Mucosa of descending colon (tissue), 3 donors: ENCODE data around the gene PEMT. TPM values are rescaled to one million over a fixed set of nuclear protein-coding genes. Genes with fewer than 3 reads are reported as not detected.
"Not testable (repeated sequence)": the region's sequence is repeated elsewhere in the genome, so short reads cannot be mapped to it uniquely, and the experiment has no call there.

ENCODE experiments used
- ATAC-seq: fragments of 200-7000 bp; cut with Tn5 transposase; one replicate; pipeline ENCODE4 v1.9.1; 2020; ENCODE audit warnings: mild to moderate bottlenecking, moderate library complexity
- DNase-seq, 3 donors: peaks; one replicate each; pipeline ENCODE4 v3.0.0-alpha.2; 2020
- H3K36me3 ChIP-seq: fragments of 200-600 bp; one replicate; pipeline ENCODE4 v1.8.0; 2021; ENCODE audit warnings: low read depth, mild to moderate bottlenecking
- H3K4me1 ChIP-seq: fragments of 200-600 bp; one replicate; pipeline ENCODE4 v1.8.0; 2021; ENCODE audit warnings: low read depth, mild to moderate bottlenecking
- H3K4me3 ChIP-seq: fragments of 200-600 bp; one replicate; pipeline ENCODE4 v1.8.0; 2021; ENCODE audit warnings: mild to moderate bottlenecking
- H3K9me3 ChIP-seq: fragments of 200-600 bp; one replicate; pipeline ENCODE4 v1.8.0; 2021; ENCODE audit warnings: mild to moderate bottlenecking
- CTCF ChIP-seq: fragments of 200-600 bp; IDR thresholded peaks from one replicate; pipeline ENCODE4 v1.8.0; 2022; ENCODE audit warnings: antibody characterized with exemption, mild to moderate bottlenecking
- intact Hi-C, 2 donors: fragments of 100-400 bp; cut with DNase I in 1 of 2; cut with micrococcal nuclease in 1 of 2; formaldehyde crosslinking; loops; one replicate each; pipeline versions ENCODE4 v1.11.0 to v1.11.1; 2022; cut with DNase I, micrococcal nuclease
- long read RNA-seq, 2 donors: library from polyadenylated mRNA; unstranded; transcript quantifications; one replicate each; pipeline ENCODE4 v2.0.0, GENCODE V29; 2019 to 2021
- total RNA-seq, 3 donors: library from RNA; stranded (reverse); fragmentation: NEBNext Ultra II Directional in 2 of 3; extraction: Animal tissue kit (Norgen Biotek cat#: 25700) in 2 of 3; gene quantifications; one replicate each; pipeline versions ENCODE4 v1.2.1 to v1.2.4, GENCODE V29; 2021 to 2023
- donor health status: DM: no; HTN: no; CAD: no; lungs with moderate emphysema.
- donor health status: DM: no; HTN: no; CAD: no.
- donor health status: DM: no; HTN: yes; CAD: no.

PEMT gene
- total RNA-seq: 10 to 100 TPM; 15.4 to 18.3 (median 16.1) TPM
- long read RNA-seq, donor 1, transcript PEMT-201 (7 exons, 1,013 nt): major isoform, 6 of 9 reads
- long read RNA-seq, donor 1, partial matches to known transcripts: 0 of 9 reads
- long read RNA-seq, donor 1, other reads (novel, unspliced or antisense): 1 of 9 reads
- long read RNA-seq, donor 2, transcript PEMT-201 (7 exons, 1,013 nt): major isoform, 8 of 14 reads
- long read RNA-seq, donor 2, partial matches to known transcripts: 1 of 14 reads
- long read RNA-seq, donor 2, other reads (novel, unspliced or antisense): 4 of 14 reads

DNA sequence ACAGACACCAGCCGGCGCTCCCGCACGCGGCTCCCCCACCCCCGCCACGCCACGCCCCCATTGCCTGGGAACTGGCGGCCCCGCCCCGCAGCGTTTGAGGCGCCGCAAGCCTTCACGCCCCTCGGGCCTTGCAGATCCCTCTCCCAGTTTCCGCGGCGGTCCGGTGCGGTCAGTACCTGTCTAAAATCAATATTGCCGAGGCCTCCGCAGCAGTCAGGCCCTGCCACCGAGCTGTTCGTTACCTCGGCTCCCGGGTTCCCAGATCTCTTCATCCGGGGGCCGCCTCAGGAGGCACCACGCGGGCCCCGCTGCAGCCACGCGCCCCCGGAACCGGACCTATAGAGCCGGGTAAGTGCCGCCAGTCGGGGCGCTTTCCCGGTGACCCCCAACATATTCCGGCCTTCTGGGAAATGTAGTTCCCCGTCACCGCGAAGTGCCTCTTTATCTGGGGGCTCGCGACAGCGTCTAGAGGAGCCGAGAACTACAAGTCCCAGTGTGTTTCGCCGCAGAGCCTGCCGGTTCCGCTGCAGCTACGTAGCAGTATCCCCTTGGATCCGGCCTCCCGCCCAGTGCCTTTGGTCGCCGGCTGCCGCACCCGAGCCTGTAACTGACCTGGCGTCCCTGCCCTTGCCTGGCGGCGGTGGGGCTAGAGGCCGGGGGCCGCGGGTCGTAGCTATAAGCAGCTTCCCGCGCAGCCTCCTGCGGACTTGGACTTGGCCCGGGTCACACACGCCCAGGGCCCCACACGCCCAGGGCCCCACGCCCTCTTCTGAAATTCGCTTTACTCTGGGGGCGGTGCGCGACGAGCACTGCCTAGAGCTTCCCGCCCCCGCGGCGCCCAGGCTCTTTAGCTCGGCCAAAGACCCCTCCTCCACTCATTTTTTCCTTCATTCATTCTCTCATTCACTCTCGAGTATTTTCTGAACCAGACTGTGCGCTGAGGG is at the start of gene PEMT:
PEMT (minus strand) TSS at position 354 of the 944 bp plus-strand sequence; CDS start at position 272, 82 bp downstream.
- intact Hi-C loops: no loop called here
- H3K9me3 ChIP-seq: no peaks in the 10 kb centered on the region
- H3K4me3 ChIP-seq: peak within 1 kb of the TSS; percentile 52
- ATAC-seq (peak; percentile 95), DNase-seq (peak; percentile 92 to 97 (median 96))
- TF ChIP-seq CTCF: no peak
- peaks cover 9% of the 10 kb centered on the region for H3K4me1 ChIP-seq
- no peaks in the 10 kb centered on the region for H3K36me3 ChIP-seq

- intact Hi-C loops: loop anchor here (5.0 kb wide), 2 partner anchors 282 to 287 kb away; no protein-coding TSS in a partner anchor
- not testable (repeated sequence) for DNase-seq, H3K4me3 ChIP-seq, H3K4me1 ChIP-seq, ATAC-seq, H3K36me3 ChIP-seq, H3K9me3 ChIP-seq
These were observed 48.3 kb upstream of the PEMT start for GRCh38 chr17:17639661-17640270.

DNA sequence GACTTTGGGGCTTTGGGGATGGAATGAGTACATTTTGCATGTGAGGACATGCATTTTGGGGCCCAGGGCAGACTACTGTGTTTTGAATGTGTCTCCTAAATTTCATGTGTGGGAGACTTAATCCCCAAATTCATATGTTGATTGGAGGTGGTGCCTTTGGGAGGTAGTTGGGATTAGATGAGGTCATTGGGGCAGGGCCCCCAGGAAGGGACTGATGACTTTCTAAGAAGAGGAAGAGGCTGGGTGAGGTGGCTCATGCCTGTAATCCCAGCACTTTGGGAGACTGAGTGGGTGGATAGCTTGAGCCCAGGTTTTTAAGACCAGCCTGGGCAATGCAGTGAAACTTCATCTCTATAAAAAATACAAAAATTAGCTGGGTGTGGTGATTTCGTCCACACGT is 47.0 kb upstream of the PEMT start:
- Histone ChIP-seq H3K4me1 (no peaks in the 10 kb centered on the region), H3K36me3 (no peaks in the 10 kb centered on the region), H3K4me3 (no peak overlapping the region), H3K9me3 (no peaks in the 10 kb centered on the region)
- no peak for ATAC-seq
- DNase-seq: no peak
- intact Hi-C loops: no loop called here
- no peak for TF ChIP-seq CTCF

- ATAC-seq: no peak
- Histone ChIP-seq H3K36me3 (no peaks in the 10 kb centered on the region), H3K9me3 (no peaks in the 10 kb centered on the region), H3K4me3 (no peak overlapping the region), H3K4me1 (no peaks in the 10 kb centered on the region)
- no peak for TF ChIP-seq CTCF
- no peak for DNase-seq
- intact Hi-C loops: no loop called here
These were observed 44.9 kb upstream of the PEMT start for GRCh38 chr17:17636272-17636885.

DNA sequence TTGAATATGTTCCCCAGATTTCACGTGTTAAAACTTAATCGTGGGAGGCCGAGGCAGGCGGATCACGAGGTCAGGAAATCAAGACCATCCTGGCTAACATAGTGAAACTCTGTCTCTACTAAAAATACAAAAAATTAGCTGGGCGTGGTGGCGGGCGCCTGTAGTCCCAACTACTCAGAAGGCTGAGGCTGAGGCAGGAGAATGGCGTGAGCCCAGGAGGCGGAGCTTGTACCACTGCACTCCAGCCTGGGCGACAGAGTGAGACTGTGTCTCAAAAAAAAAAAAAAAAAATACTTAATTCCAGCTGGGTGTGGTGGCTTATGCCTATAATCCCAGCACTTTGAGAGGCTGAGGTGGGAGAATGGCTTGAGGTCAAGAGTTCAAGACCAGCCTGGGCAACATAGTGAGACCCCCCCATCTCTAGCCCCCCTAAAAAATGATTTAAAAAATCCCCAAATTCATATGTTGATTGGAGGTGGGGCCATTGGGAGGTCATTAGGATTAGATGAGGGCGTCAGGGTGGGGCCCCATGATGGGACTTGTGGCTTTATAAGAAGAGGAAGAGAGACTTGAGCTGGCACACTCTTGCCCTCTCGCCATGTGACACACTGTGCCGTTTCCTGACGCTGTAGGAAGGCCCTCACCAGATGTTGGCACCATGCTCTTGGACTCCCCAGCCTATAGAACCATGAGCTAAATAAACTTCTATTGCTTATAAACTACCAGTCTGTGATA is 44.2 kb upstream of the PEMT start:
- ATAC-seq, intact Hi-C loops, H3K4me1 ChIP-seq, H3K4me3 ChIP-seq, H3K36me3 ChIP-seq, DNase-seq, H3K9me3 ChIP-seq: not testable (repeated sequence)

DNA sequence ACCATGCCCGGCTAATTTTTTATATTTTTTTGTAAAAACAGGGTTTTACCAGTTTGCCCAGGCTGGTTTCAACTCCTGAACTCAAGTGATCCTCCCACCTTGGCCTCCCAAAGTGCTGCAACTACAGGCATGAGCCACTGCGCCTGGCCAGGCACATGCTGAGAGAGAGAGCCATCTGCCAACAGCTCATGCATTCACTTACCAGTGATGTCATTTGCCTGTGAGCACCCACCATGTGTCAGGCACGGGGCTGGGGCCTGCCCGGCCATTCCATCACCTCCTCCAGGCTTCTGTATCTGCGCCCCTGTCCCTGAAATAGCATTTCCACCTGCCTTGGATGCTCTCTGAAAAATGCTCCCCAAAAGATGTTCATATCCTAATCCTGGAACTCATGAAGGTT is 43.6 kb upstream of the PEMT start:
- ATAC-seq (no peak), DNase-seq (no peak)
- H3K36me3 ChIP-seq: no peaks in the 10 kb centered on the region
- no peak for TF ChIP-seq CTCF
- no peaks in the 10 kb centered on the region for H3K9me3 ChIP-seq
- H3K4me3 ChIP-seq: no peak overlapping the region
- intact Hi-C loops: no loop called here
- no peaks in the 10 kb centered on the region for H3K4me1 ChIP-seq
